Muscle layer of colon (tissue), 2 donors: Measurements from ENCODE around the gene PKP2.

Source experiments
- H3K27ac ChIP-seq: one replicate; pipeline ENCODE4 v1.7.0; 2013; ENCODE audit warnings: low read depth, mild to moderate bottlenecking, low read length, moderate library complexity
- H3K27me3 ChIP-seq, 2 donors: one replicate each; pipeline ENCODE4 v1.7.0; 2013; ENCODE audit warnings: low read length in 2 of 2, mild to moderate bottlenecking in 2 of 2; ENCODE audit not compliant: insufficient read depth in 2 of 2, control insufficient read depth in 1 of 2
- H3K36me3 ChIP-seq: one replicate; pipeline ENCODE4 v1.7.0; 2013; ENCODE audit warnings: mild to moderate bottlenecking, low read length; ENCODE audit not compliant: insufficient read depth
- H3K4me1 ChIP-seq: one replicate; pipeline ENCODE4 v1.7.0; 2013; ENCODE audit warnings: mild to moderate bottlenecking, low read length; ENCODE audit not compliant: insufficient read depth
- H3K4me3 ChIP-seq, 2 donors: one replicate each; pipeline ENCODE4 v1.7.0; 2013; ENCODE audit warnings: low read length in 2 of 2, low read depth in 1 of 2, mild to moderate bottlenecking in 1 of 2, moderate library complexity in 1 of 2
- H3K9ac ChIP-seq: one replicate; pipeline ENCODE4 v1.7.0; 2013; ENCODE audit warnings: low read length
- H3K9me3 ChIP-seq: one replicate; pipeline ENCODE4 v1.7.0; 2013; ENCODE audit warnings: mild to moderate bottlenecking, low read length
- donor health status: abdominal sarcoma.
- donor health status: Adenocarcinoma of cecum.

Gene PKP2

DNA sequence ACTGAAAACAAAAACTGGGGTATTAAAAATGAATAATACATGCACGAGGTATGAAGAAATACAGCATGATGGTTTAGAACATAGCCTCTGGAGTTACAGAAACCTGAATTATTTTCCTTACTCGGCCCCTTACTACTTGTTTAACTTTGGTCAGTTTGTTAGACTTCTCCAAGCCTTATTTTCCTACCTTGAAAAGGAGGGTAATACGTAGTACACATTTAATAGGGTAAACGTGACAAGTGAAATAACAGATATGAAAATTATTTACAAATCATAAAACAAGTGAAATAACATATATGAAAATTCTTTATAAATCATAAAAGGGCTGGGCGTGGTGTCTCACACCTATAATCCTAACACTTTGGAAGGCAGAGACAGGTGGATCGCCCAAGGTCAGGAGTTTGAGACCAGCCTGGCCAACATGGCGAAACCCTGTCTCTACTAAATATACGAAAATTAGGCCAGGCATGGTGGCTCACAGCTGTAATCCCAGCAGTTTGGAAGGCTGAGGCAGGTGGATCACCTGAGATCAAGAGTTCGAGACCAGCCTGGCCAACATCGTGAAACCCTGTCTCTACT, 11.4 kb upstream of the PKP2 start:
- Histone ChIP-seq H3K27ac (no peak overlapping the region), H3K4me3 (no peak overlapping the region), H3K36me3 (no peaks in the 10 kb centered on the region), H3K4me1 (no peaks in the 10 kb centered on the region), H3K9me3 (no peaks in the 10 kb centered on the region), H3K9ac (no peak overlapping the region), H3K27me3 (no peaks in the 10 kb centered on the region)

DNA sequence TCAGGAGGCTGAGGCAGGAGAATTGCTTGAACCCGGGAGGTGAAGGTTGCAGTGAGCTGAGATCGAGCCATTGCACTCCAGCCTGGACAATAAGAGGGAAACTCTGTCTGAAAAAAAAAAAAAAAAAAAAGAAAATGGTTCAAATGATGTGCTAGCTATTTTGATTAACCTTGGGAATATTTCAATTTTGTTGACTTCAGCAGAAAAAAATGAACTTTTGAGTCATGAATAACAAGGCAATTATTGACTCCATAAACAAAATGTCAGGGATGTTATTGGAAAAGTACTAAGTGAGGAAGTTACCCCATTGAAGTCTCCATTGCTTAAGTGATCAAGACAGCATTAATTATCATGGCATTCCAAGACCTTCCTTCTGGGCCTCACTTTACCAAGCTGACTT, 10.6 kb upstream of the PKP2 start:
- no peak overlapping the region for H3K4me3 ChIP-seq
- H3K27ac ChIP-seq = no peak overlapping the region
- H3K4me1 ChIP-seq = no peaks in the 10 kb centered on the region
- H3K9me3 ChIP-seq = no peaks in the 10 kb centered on the region
- H3K27me3 ChIP-seq = no peaks in the 10 kb centered on the region
- no peak overlapping the region for H3K9ac ChIP-seq
- H3K36me3 ChIP-seq = no peaks in the 10 kb centered on the region

DNA sequence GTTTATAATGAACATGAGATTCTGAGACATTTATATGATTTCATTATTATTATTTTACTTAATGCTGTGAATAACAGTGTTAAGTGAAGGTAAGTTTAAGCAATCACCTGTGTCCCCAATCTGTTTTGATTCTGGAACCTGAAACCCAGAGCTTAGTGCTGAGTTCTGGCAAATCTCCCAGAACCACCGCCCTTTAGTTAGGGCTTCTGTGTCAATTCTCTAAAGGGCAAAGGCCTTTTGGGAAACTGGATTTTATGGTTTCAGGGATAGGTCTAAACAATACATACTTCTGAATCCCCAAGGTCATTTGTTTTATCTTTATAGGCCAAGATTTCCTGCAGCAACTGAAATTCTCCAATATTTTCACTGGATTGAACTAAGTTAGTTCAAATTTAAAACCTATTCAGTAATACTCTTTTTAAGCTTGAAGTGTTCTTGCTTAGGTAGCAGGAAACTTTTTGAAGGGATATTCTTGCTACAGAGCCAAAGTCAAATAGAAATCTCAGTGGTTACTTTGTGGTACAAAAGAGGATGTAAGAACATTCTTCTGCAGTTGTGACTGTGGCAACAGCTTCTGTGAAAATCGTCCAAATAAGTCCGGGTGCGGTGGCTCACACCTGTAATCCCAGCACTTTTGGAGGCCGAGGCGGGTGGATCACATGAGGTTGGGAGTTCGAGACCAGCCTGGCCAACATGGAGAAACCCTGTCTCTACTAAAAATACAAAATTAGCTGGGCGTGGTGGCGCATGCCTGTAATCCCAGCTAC, 10.0 kb upstream of the PKP2 start:
- Histone ChIP-seq H3K36me3 (no peaks in the 10 kb centered on the region), H3K27me3 (no peaks in the 10 kb centered on the region), H3K4me1 (no peaks in the 10 kb centered on the region), H3K4me3 (no peak overlapping the region), H3K9me3 (no peaks in the 10 kb centered on the region), H3K9ac (no peak overlapping the region), H3K27ac (no peak overlapping the region)

DNA sequence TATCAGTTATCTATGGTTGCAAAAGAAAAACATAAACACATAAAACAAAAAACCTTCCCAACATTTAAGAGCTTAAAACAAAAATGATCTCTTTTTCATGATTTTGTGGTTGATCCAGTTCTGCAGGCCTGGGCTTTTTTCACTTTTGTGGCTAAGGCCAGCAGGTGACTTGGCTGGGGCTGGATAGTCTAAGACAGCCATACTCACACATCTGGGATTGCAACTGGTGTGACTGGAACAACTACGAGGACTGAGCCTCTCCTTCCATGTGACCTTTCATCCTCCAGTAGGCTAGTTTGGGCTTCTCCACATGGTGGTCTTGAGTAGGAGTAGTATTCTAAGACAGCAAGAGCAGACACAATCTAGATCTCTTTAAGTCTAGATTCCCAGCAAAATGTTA, 7.2 kb upstream of the PKP2 start:
- Histone ChIP-seq H3K9me3 (no peaks in the 10 kb centered on the region), H3K9ac (no peak overlapping the region), H3K27ac (no peak overlapping the region), H3K27me3 (no peaks in the 10 kb centered on the region), H3K4me3 (no peak overlapping the region), H3K4me1 (no peaks in the 10 kb centered on the region), H3K36me3 (no peaks in the 10 kb centered on the region)

DNA sequence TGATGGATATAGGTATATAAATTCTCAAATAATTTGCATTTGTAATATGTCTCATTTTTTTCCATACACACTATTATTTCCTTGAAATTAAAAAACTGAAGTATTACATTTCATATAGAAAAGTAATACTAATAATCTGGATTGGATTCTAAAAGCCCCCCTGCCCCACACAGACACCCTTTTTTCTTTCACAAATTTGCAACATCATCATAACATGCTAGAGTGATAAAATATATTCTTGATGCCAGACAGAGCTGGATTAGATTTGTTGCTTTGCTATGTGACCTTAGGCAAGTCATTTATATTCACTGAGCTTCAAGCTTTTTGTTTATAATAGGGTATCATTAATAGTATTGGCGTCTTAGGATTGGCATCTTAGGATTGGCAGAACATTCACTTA, 6.7 kb upstream of the PKP2 start:
- no peaks in the 10 kb centered on the region for H3K27me3 ChIP-seq
- H3K27ac ChIP-seq = no peak overlapping the region
- no peak overlapping the region for H3K4me3 ChIP-seq
- no peak overlapping the region for H3K9ac ChIP-seq
- H3K9me3 ChIP-seq = no peaks in the 10 kb centered on the region
- no peaks in the 10 kb centered on the region for H3K36me3 ChIP-seq
- no peaks in the 10 kb centered on the region for H3K4me1 ChIP-seq

DNA sequence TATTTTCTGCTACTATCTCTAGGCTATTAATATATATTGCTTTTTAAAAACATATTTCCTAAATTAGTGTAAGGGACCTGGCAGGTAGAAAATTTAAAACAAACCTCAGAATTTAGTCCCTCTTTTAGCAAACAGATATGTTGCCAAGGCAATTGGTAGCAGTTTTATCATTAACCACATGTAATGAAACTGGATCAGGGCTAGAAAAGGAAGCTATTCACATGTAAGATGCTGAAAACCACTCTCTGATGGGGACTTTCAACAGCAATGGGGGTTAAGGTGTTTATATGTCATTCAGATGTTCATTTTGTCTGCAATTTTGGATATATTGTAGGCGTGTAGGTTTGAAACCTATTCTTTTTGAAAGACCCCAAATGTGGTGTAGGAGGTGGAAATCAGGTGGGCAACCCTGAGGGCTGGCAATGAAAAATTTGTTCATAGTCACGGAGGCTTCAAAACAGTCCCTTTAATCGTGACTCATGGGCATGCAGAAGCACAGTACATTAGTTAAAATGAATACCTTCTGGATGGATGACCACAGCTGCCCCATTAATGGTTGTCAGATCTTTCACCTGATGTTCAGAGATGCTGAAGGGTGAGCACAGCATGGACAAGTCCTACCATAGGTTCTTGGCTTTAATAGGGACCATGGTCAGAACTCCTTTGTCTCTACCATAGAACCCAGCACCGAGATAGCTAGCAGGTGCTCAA, 5.9 kb upstream of the PKP2 start:
- H3K27ac ChIP-seq = no peak overlapping the region
- no peak overlapping the region for H3K9ac ChIP-seq
- no peaks in the 10 kb centered on the region for H3K4me1 ChIP-seq

DNA sequence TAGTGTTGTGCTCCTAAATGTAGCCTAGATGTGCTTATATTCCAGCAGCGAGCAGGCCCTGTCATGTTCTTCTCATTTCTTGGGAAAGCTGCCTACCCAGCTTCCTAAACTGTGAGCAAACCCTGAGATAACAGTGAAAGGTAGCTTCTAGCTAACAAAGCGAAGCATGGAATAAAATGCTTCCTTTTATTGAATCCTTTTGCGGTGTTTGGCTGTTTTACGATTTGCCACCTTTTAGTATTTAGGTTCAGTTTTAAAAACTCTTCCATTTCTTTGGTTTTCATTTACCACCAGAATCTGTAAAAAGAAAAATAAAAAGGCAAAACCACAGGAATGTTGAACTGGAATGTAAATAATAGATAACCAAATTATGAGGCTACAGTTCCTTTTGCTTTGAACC, 5.0 kb upstream of the PKP2 start:
- Histone ChIP-seq H3K36me3 (no peaks in the 10 kb centered on the region), H3K27me3 (no peaks in the 10 kb centered on the region), H3K9me3 (no peaks in the 10 kb centered on the region), H3K9ac (no peak overlapping the region), H3K4me1 (peaks cover 3% of the 10 kb centered on the region), H3K27ac (no peak overlapping the region), H3K4me3 (no peak overlapping the region)

More for the DNA sequence above, 5.9 kb upstream of the PKP2 start:
- H3K9me3 ChIP-seq = no peaks in the 10 kb centered on the region
- H3K27me3 ChIP-seq = no peaks in the 10 kb centered on the region
- H3K4me3 ChIP-seq = no peak overlapping the region
- H3K36me3 ChIP-seq = no peaks in the 10 kb centered on the region

DNA sequence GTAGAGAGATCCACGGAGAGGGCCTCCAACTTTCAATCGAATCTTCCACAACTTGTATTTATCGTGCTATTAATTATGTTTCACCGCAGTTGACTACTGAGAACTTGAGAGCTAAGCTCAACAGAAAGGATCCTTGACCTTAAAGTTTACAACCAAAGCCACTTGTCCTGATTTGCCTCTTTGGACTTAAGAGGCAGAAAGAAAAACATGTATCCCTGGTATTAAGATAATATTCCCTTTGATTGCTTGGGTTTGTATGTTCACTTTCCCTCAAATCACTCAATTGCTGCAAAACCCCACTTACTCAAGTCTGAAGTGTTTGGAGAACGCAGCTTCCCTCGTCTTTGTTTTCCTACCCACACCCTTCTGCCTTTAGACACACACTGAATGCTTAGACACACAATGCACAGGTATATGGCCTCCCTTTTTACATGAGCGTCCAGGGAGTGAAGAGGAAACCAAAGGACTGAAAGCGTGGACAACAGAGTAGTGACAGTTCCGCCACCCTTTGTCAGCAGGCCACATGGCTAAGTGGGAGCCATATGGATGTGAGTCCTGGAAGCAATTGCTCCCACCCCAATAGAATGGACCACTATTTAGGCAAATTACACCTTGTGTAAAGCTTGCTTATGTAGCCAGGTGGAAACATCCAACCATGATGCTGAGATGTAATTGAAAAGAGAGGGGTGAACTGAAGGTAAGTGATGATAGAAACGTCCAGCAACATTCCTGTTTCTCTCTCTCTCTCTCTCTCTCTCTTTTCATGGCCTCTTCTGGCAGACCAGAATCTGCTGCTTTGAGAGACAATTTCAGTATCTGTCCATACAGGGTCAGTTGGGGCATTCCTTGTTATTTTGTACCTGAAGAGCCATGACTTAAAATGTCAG, 1.4 kb upstream of the PKP2 start:
- Histone ChIP-seq H3K4me3 (no peak overlapping the region), H3K36me3 (no peaks in the 10 kb centered on the region), H3K9ac (no peak overlapping the region), H3K4me1 (peaks cover 3% of the 10 kb centered on the region), H3K27ac (no peak overlapping the region), H3K9me3 (no peaks in the 10 kb centered on the region), H3K27me3 (peaks cover 9 to 12% of the 10 kb centered on the region in 2 donors)

DNA sequence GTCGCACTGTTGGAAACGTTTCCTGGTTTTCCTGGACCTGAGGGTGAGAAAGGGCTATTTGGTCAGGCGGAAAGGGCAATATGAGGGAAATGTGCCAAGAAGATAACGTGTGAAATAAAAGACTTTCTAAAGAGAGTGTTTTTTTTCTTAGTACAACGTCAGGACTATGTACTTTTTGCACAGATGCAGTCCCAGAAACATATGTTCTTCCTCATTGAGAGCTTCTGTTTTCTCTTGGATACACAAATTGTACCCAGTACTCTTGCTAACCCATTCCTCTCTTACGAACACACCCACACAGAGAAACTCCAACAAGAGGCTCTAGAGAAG, 669 bp upstream of the PKP2 start:
- Histone ChIP-seq H3K9ac (no peak overlapping the region), H3K9me3 (no peaks in the 10 kb centered on the region), H3K27me3 (peaks cover 9 to 12% of the 10 kb centered on the region in 2 donors), H3K4me1 (peaks cover 3% of the 10 kb centered on the region), H3K36me3 (no peaks in the 10 kb centered on the region), H3K27ac (no peak overlapping the region), H3K4me3 (peak overlapping the region in 1 of 2 donors; percentile 29)

DNA sequence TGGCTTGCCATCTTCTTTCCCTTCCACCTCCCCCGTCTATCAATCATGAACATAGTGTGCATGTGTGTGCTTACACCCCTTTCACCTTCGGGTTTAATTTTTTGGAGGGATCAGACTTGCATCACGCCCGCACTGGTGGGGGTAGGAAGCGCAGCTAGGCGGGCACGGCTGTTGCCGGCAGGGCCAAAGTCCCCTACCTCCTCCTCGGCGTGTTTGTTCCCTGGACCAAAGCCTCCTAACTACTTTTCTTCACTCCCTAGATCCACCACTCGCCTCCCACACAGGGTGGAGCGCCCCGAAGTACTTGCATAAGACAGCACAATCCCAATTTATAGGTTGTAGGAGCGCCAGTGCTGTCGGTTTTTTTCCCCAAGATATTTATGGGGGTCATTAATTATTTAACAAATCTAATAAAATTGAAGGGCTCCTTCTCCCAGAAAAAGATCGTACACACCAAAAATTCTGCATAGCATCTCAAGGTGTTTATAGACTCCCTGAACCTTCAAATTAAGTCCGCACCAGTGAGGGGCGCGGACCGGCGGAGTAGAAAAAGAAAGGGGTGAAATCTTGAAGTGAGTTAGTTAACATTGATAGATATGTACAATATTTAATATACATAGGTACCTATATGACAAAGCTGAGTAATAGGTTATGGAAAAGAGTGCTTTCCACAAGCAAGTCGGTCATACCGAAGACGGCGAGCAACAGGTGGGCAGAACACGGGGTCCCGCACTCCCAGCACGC, 717 bp downstream of the PKP2 start:
- no peak overlapping the region for H3K9ac ChIP-seq

More for the DNA sequence above, 717 bp downstream of the PKP2 start:
- H3K27ac ChIP-seq = no peak overlapping the region
- H3K36me3 ChIP-seq = no peaks in the 10 kb centered on the region
- no peaks in the 10 kb centered on the region for H3K9me3 ChIP-seq
- H3K27me3 ChIP-seq = peaks cover 9 to 12% of the 10 kb centered on the region in 2 donors
- peaks cover 3% of the 10 kb centered on the region for H3K4me1 ChIP-seq
- H3K4me3 ChIP-seq = peak overlapping the region; percentile 19 to 42
